Panc1 (cell line): ENCODE measurements around the gene HTATIP2. TPM values are rescaled to one million over a fixed set of nuclear protein-coding genes. Genes with fewer than 3 reads are reported as not detected.

ENCODE experiments used
- ATAC-seq: fragments of 200-7000 bp; cut with Tn5 transposase; 2 replicates; pipeline ENCODE4 v1.9.1; 2020; ENCODE audit warnings: mild to moderate bottlenecking, moderate library complexity
- BruUV-seq: library from RNA; stranded (reverse); fragments of 400-500 nt; replicated peaks from 2 replicates; lab custom pipeline; 2021; lab: Mats Ljungman, UMichigan
- CTCF ChIA-PET: fragments of 300-600 bp; sonication (Branson Sonifier 250); formaldehyde crosslinking; loops from one replicate; lab custom pipeline; 2022; ENCODE audit warnings: antibody characterized with exemption; lab: Charles Lee
- POLR2A ChIA-PET: fragments of 300-600 bp; sonication (Branson Sonifier 250); formaldehyde crosslinking; loops from one replicate; lab custom pipeline; 2022; ENCODE audit warnings: antibody characterized with exemption; lab: Charles Lee
- DNase-seq: peaks from one replicate; pipeline ENCODE4 v3.0.0-alpha.2; 2010; ENCODE audit warnings: low read depth, low spot score
- H3K27ac ChIP-seq: 2 replicates; pipeline ENCODE4 v1.5.1; 2011; ENCODE audit warnings: mild to moderate bottlenecking, low read length, inconsistent platforms
- H3K27me3 ChIP-seq: fragments of 200-500 bp; sonication (Bioruptor generic); 2 replicates; pipeline ENCODE4 v1.6.0; 2014; ENCODE audit warnings: low read length, inconsistent platforms; ENCODE audit not compliant: control insufficient read depth, insufficient read depth
- H3K36me3 ChIP-seq: fragments of 200-500 bp; sonication (Bioruptor generic); 2 replicates; pipeline ENCODE4 v1.5.1; 2014; ENCODE audit warnings: inconsistent platforms, mild to moderate bottlenecking, low read length, moderate library complexity; ENCODE audit not compliant: control insufficient read depth, insufficient read depth
- H3K4me1 ChIP-seq: 2 replicates; pipeline ENCODE4 v1.5.1; 2011; ENCODE audit warnings: inconsistent platforms, mild to moderate bottlenecking, low read length, moderate library complexity; ENCODE audit not compliant: control insufficient read depth, insufficient read depth
- H3K4me3 ChIP-seq, 2 experiments: 2 replicates each; pipeline ENCODE4 v1.5.1; 2011 to 2012; ENCODE audit warnings: low read depth in 2 of 2, low read length in 2 of 2, mild to moderate bottlenecking in 2 of 2, inconsistent platforms in 1 of 2, moderate library complexity in 1 of 2
- H3K9me3 ChIP-seq: fragments of 200-500 bp; sonication (Bioruptor generic); 2 replicates; pipeline ENCODE4 v1.5.1; 2014; ENCODE audit warnings: low read depth, mild to moderate bottlenecking, inconsistent platforms, low read length, moderate library complexity; ENCODE audit not compliant: control insufficient read depth, insufficient read depth
- CTCF ChIP-seq: fragments of 450-650 bp; IDR thresholded peaks from 2 replicates; pipeline ENCODE4 v1.5.1; 2017; ENCODE audit warnings: mild to moderate bottlenecking
- POLR2AphosphoS5 ChIP-seq: IDR thresholded peaks from 2 replicates; pipeline ENCODE4 v1.6.1; 2012; ENCODE audit warnings: mild to moderate bottlenecking, low read depth, low read length, moderate library complexity
- REST ChIP-seq, 2 experiments: IDR thresholded peaks; 2 replicates each; pipeline ENCODE4 v1.6.1; 2011 to 2012; ENCODE audit warnings: low read depth in 2 of 2, control low read depth in 1 of 2, low read length in 1 of 2, mild to moderate bottlenecking in 1 of 2, moderate library complexity in 1 of 2; ENCODE audit not compliant: insufficient read depth in 1 of 2
- SIN3A ChIP-seq: IDR thresholded peaks from 2 replicates; pipeline ENCODE4 v1.6.1; 2012; ENCODE audit warnings: low read depth, mild to moderate bottlenecking, low read length, moderate library complexity, borderline replicate concordance; ENCODE audit not compliant: insufficient read depth
- TCF7L2 ChIP-seq: IDR thresholded peaks from 2 replicates; pipeline ENCODE4 v1.6.1; 2011; ENCODE audit warnings: mild to moderate bottlenecking, low read depth, low read length, inconsistent platforms
- in situ Hi-C: cut with HindIII; loops from 2 replicates; pipeline ENCODE4 v1.10.0; 2016; ENCODE audit warnings: low sequenced_read_pairs, low pct_unique_long_range_greater_than_20kb
- intact Hi-C: fragments of 100-400 bp; cut with micrococcal nuclease; formaldehyde crosslinking; loops from one replicate; pipeline ENCODE4 v1.10.0; 2022; ENCODE audit not compliant: unreplicated experiment
- total RNA-seq: library from RNA; stranded (reverse); gene quantifications from one replicate; pipeline ENCODE4 v1.2.1, GENCODE V29; 2021; ENCODE audit not compliant: unreplicated experiment

The HTATIP2 gene
- total RNA-seq, 1 experiment from 2014 or later = 68.9 TPM

GRCh38 chr11:20397281-20397680 lies 33.8 kb downstream of the HTATIP2 start:
- Histone ChIP-seq H3K9me3 (no peaks in the 10 kb centered on the region), H3K27ac (no peak overlapping the region), H3K27me3 (no peaks in the 10 kb centered on the region), H3K4me3 (no peak overlapping the region), H3K4me1 (no peaks in the 10 kb centered on the region), H3K36me3 (peaks cover 30% of the 10 kb centered on the region)
- peak; percentile 92 for ATAC-seq
- BruUV-seq = no TSS peak
- DNase-seq = no peak
- in situ Hi-C loops = no loop called here
- POLR2A ChIA-PET = no interaction called here
- TF ChIP-seq TCF7L2 (no peak), SIN3A (no peak), CTCF (peak; percentile 74), REST (IDR thresholded peaks at IDR 0.05; ENCODE audit: insufficient read depth in 1 of 2, low read depth in 2 of 2, low read length in 1 of 2) (no peak)
- CTCF ChIA-PET = interaction anchor here (0.5 to 1.3 kb wide), 2 partner anchors 213 to 1538 kb away, joined by 3 to 6 read pairs; no protein-coding TSS in a partner anchor
- intact Hi-C loops = loop anchor here (1.0 to 10.0 kb wide), 2 partner anchors 48 to 213 kb away; no protein-coding TSS in a partner anchor

- peaks cover 36% of the 10 kb centered on the region for H3K36me3 ChIP-seq
- DNase-seq = no peak
- no peaks in the 10 kb centered on the region for H3K27me3 ChIP-seq
- H3K4me3 ChIP-seq = no peak overlapping the region
- in situ Hi-C loops = no loop called here
- no peak for ATAC-seq
- H3K27ac ChIP-seq = no peak overlapping the region
- intact Hi-C loops = loop anchor here (10.0 kb wide), 1 partner anchor 45 kb away; no protein-coding TSS in a partner anchor
- H3K9me3 ChIP-seq = no peaks in the 10 kb centered on the region
- TF ChIP-seq SIN3A (no peak), TCF7L2 (no peak), CTCF (no peak), POLR2AphosphoS5 (no peak), REST (IDR thresholded peaks at IDR 0.05; ENCODE audit: insufficient read depth in 1 of 2, low read depth in 2 of 2, low read length in 1 of 2) (no peak)
- ChIA-PET POLR2A (no interaction called here), CTCF (no interaction called here)
- H3K4me1 ChIP-seq = no peaks in the 10 kb centered on the region
- no TSS peak for BruUV-seq
These were observed 36.0 kb downstream of the HTATIP2 start for GRCh38 chr11:20399498-20399897.
